Measurements from ENCODE around the gene MDM2.

The MDM2 gene

DNA sequence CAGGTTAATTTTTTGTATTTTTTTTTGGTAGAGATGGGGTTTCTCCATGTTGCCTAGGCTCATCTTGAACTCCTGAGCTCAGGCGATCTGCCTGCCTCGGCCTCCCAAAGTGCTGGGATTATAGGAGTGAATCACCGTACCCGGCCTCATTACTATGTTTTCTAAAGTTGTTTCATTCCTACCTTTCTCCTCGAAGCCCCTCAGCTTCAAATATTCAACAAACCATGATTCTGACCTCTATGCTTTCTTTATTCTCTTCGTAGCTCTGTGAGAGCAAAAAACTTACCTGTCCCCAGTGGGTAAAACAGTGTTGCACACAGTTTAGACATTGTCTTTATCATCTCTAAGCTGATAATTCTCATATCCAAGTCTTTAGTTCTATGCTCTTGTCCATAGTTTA lies 26.2 kb upstream of the MDM2 start:
- Histone ChIP-seq H3K4me1 (ENCODE audit: low read length) (no peaks in the 10 kb centered on the region), H3K4me3 (ENCODE audit: low read length) (no peak overlapping the region)

DNA sequence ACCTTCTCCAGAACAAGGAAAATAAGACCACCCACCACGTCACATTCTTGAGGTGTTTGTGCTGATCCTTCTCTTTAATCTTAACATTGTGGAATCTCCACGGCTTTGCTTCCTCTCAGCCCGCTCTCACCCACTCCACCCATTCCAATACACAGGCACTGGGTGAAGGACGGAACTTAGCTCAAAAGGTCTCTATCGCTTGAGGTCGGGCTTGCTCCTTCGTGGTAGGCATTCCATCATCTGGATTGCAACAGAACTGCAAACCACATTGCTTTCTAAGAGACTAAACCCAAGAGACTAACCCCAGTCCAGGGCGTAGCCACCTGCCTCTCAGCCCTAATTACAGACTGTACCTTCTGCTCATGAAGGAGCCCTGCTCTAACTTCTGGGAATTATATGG lies 24.0 kb upstream of the MDM2 start:
- no peaks in the 10 kb centered on the region for H3K79me2 ChIP-seq (ENCODE audit: low read length)
- H3K9me3 ChIP-seq (replicated peaks; ENCODE audit: insufficient read depth, low read length): no peaks in the 10 kb centered on the region
- TF ChIP-seq EZH2phosphoT487 (IDR thresholded peaks at IDR 0.05; ENCODE audit: low read length): no peak
- TF ChIP-seq, protein P1, sequence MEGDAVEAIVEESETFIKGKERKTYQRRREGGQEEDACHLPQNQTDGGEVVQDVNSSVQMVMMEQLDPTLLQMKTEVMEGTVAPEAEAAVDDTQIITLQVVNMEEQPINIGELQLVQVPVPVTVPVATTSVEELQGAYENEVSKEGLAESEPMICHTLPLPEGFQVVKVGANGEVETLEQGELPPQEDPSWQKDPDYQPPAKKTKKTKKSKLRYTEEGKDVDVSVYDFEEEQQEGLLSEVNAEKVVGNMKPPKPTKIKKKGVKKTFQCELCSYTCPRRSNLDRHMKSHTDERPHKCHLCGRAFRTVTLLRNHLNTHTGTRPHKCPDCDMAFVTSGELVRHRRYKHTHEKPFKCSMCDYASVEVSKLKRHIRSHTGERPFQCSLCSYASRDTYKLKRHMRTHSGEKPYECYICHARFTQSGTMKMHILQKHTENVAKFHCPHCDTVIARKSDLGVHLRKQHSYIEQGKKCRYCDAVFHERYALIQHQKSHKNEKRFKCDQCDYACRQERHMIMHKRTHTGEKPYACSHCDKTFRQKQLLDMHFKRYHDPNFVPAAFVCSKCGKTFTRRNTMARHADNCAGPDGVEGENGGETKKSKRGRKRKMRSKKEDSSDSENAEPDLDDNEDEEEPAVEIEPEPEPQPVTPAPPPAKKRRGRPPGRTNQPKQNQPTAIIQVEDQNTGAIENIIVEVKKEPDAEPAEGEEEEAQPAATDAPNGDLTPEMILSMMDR (IDR thresholded peaks at IDR 0.05; ENCODE audit: low read length): no peak
- no peak for TF ChIP-seq EZH2 (optimal IDR thresholded peaks at IDR 0.05; ENCODE audit: low read depth, low read length)
- no peak overlapping the region for H3K4me2 ChIP-seq (ENCODE audit: low read depth, low read length)
- no peaks in the 10 kb centered on the region for H3K36me3 ChIP-seq (replicated peaks; ENCODE audit: insufficient read depth, low read length)
- no peak overlapping the region for H3K27ac ChIP-seq (ENCODE audit: low read length)
- no peak overlapping the region for H3K9ac ChIP-seq (ENCODE audit: low read length)
- H3K9me2 ChIP-seq (replicated peaks; ENCODE audit: insufficient read depth, low read length): no peaks in the 10 kb centered on the region
- H2AFZ ChIP-seq (ENCODE audit: low read length): no peak overlapping the region
- no peaks in the 10 kb centered on the region for H4K20me1 ChIP-seq (ENCODE audit: insufficient read depth, low read length)
- DNase-seq: no peak
- no peaks in the 10 kb centered on the region for H3F3A ChIP-seq (ENCODE audit: insufficient read depth, low read length)
- peaks cover 8% of the 10 kb centered on the region; the same call in 1 of the 2 replicates for H3K4me1 ChIP-seq (ENCODE audit: low read length)
- H3K27me3 ChIP-seq (replicated peaks; ENCODE audit: insufficient read depth, low read length): no peaks in the 10 kb centered on the region
- H3K4me3 ChIP-seq (ENCODE audit: low read length): no peak overlapping the region

More for the DNA sequence above, 26.2 kb upstream of the MDM2 start:
- Histone ChIP-seq H3K9me2 (replicated peaks; ENCODE audit: insufficient read depth, low read length) (no peaks in the 10 kb centered on the region), H3K4me2 (ENCODE audit: low read depth, low read length) (no peak overlapping the region), H3K27me3 (replicated peaks; ENCODE audit: insufficient read depth, low read length) (no peaks in the 10 kb centered on the region), H3K9me3 (replicated peaks; ENCODE audit: insufficient read depth, low read length) (no peaks in the 10 kb centered on the region), H2AFZ (ENCODE audit: low read length) (no peak overlapping the region), H3K27ac (ENCODE audit: low read length) (no peak overlapping the region), H3F3A (ENCODE audit: insufficient read depth, low read length) (no peaks in the 10 kb centered on the region), H3K79me2 (ENCODE audit: low read length) (no peaks in the 10 kb centered on the region), H3K9ac (ENCODE audit: low read length) (no peak overlapping the region), H4K20me1 (ENCODE audit: insufficient read depth, low read length) (no peaks in the 10 kb centered on the region), H3K36me3 (replicated peaks; ENCODE audit: insufficient read depth, low read length) (no peaks in the 10 kb centered on the region)
- no peak for TF ChIP-seq EZH2 (optimal IDR thresholded peaks at IDR 0.05; ENCODE audit: low read depth, low read length)
- no peak for TF ChIP-seq EZH2phosphoT487 (IDR thresholded peaks at IDR 0.05; ENCODE audit: low read length)
- TF ChIP-seq, protein P1 (IDR thresholded peaks at IDR 0.05; ENCODE audit: low read length): no peak
- DNase-seq: no peak

DNA sequence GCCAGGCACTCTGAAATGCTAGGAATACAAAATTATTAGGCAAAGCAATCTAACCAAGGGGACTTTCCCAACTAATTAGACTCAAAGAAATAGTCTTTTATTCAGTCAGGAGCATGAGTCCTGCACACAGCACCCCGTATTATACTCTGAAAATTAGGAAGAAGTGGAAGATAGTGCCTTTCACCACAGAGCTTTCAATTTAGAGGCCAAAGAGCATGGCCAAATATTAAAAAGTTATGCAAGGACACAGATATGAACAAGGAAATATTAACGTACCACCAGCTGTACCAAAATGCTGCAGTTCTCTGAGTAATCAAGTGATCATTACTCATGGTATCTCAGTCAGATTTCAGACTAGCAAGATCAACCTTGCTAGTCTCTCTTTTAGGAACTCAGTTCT lies 22.6 kb upstream of the MDM2 start:
- Histone ChIP-seq H3K79me2 (ENCODE audit: low read length) (no peaks in the 10 kb centered on the region), H4K20me1 (ENCODE audit: insufficient read depth, low read length) (no peaks in the 10 kb centered on the region), H3K9ac (ENCODE audit: low read length) (no peak overlapping the region), H3K9me2 (replicated peaks; ENCODE audit: insufficient read depth, low read length) (no peaks in the 10 kb centered on the region), H3F3A (ENCODE audit: insufficient read depth, low read length) (no peaks in the 10 kb centered on the region), H3K27me3 (replicated peaks; ENCODE audit: insufficient read depth, low read length) (no peaks in the 10 kb centered on the region), H3K9me3 (replicated peaks; ENCODE audit: insufficient read depth, low read length) (no peaks in the 10 kb centered on the region), H3K4me1 (ENCODE audit: low read length) (peaks cover 8% of the 10 kb centered on the region; the same call in 1 of the 2 replicates), H3K27ac (ENCODE audit: low read length) (no peak overlapping the region), H3K4me2 (ENCODE audit: low read depth, low read length) (no peak overlapping the region), H2AFZ (ENCODE audit: low read length) (no peak overlapping the region), H3K4me3 (ENCODE audit: low read length) (no peak overlapping the region), H3K36me3 (replicated peaks; ENCODE audit: insufficient read depth, low read length) (no peaks in the 10 kb centered on the region)
- no peak for DNase-seq
- TF ChIP-seq EZH2phosphoT487 (IDR thresholded peaks at IDR 0.05; ENCODE audit: low read length) (no peak), EZH2 (optimal IDR thresholded peaks at IDR 0.05; ENCODE audit: low read depth, low read length) (no peak)
- TF ChIP-seq, protein P1 (IDR thresholded peaks at IDR 0.05; ENCODE audit: low read length): no peak
